HG02884 (cell line): ENCODE measurements around the gene APOBEC3A.
"Not testable (repeated sequence)": the region's sequence is repeated elsewhere in the genome, so short reads cannot be mapped to it uniquely, and the experiment has no call there.

Experiments used
- ATAC-seq: cut with Tn5 transposase; IDR thresholded peaks from one replicate; pipeline ENCODE4 v1.9.1; 2021; ENCODE audit warnings: mild to moderate bottlenecking, moderate library complexity; ENCODE audit not compliant: unreplicated experiment

APOBEC3A gene

GRCh38 chr22:38942702-38943101 is 14.7 kb upstream of the APOBEC3A start:
- no peak for ATAC-seq

DNA sequence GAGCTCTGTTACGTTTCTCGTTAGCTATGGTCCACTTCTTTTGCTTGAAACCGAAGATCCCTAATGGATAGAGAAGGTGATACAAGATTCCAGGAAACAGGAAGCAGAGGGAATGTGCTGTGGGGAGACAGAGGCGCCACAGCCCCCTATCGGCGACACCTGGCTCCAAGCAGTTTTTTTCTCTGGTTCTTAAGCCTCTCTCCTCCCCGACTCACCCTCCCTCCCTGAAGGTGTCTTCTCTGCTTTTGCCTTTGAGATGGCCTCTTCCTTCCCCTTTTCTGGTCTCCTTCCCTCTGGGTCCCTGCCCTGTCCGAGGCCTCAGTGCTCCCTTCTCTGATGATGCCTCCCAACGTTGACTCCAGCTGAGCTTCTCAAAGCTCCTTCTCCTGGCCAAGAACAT is 14.2 kb upstream of the APOBEC3A start:
- no peak for ATAC-seq

DNA sequence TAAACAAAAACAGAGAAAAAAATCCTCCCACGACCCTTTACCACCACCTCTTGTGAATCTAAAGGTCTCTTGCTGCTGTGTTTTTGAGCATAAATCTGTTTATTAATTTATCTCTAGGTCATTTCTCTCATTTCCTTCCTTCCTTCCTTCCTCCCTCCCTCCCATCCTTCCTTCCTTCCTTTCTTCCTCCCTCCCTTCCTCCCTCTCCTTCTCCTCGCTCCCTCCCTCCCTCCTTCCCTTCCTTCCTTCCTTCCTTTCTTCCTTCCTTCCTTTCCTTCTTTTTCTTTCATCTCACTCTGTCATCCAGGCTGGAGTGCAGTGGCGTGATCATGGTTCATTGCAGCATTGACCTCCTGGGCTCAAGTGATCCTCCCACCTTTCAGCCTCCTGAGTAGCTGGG is 13.5 kb upstream of the APOBEC3A start:
- no peak for ATAC-seq

GRCh38 chr22:38944653-38945052 is 12.8 kb upstream of the APOBEC3A start:
- ATAC-seq, result no peak

DNA sequence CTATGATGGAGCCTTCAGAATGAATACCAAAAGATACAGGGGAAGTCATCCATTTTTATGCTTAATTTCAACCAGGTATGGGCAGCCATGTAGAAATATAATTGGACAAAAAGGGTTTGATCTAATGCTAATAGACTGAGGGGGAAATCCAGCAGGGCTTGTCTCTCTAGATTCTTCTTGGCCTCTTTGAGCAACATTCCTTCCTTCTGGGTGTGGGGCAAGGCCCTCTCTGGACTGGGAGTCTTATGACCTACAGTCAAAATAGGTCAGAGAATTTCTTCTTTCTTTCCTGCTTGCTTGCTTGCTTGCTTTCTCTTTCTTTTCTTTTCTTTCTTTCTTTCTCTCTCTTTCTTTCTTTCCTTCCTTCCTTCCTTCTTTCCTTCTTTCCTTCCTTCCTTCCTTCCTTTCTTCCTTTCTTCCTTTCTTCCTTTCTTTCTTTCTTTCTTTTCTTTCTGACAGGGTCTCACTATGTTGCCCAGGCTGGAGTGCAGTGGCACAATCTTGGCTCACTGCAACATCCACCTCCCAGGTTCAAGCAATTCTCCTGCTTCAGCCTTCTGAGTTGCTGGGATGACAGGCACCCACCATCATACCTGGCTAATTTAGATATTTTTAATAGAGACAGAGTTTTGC is 11.6 kb upstream of the APOBEC3A start:
- not testable (repeated sequence) for ATAC-seq

DNA sequence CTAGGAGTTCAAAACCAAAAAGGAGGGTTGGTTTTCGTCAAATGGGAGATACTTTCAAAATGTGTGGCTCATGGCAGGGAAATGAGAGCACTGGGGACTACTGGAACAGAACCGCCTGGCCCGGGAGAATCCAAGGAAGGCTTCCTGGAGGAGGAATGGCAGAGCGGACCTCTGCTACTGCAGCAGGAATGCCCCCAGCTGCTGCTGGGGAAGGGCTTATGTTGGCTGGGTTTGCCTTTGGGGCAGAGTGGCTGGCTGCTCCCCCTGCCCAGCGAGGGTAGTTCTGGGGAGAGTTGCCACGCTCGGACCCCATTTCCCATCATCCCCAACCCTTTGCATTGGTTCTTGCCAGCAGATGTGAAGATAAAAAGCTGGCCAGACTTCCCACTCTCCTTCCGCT is 10.6 kb upstream of the APOBEC3A start:
- ATAC-seq, result no peak

GRCh38 chr22:38947321-38948140 is 9.9 kb upstream of the APOBEC3A start:
- ATAC-seq, result no peak

- ATAC-seq, result no peak
These were observed 9.0 kb upstream of the APOBEC3A start for GRCh38 chr22:38948181-38948940.

DNA sequence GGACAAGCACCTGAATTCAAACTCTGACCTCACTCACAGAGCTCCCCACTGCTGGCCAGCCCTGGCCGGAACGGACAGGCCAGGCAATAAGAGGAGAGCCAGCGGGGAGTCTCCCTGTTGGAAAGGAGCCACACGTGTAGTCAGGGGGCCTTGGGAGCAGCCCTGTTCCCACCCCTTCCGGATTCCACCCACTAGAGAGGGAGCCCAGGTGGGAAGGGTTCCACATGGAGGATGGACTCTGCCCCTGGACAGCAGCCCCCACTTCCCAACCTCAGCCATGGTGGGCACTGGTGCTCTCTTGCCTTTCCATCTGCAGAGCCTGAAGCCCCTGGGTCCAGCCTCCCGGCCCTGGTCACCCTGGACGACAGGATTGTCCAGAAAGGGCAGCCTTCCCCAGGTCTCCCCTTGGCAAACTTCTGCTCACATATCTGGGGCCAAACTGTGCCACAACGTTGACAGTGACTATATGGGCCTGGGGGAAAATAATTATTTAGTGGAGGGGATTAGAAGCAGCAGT is 7.5 kb upstream of the APOBEC3A start:
- ATAC-seq, result no peak

DNA sequence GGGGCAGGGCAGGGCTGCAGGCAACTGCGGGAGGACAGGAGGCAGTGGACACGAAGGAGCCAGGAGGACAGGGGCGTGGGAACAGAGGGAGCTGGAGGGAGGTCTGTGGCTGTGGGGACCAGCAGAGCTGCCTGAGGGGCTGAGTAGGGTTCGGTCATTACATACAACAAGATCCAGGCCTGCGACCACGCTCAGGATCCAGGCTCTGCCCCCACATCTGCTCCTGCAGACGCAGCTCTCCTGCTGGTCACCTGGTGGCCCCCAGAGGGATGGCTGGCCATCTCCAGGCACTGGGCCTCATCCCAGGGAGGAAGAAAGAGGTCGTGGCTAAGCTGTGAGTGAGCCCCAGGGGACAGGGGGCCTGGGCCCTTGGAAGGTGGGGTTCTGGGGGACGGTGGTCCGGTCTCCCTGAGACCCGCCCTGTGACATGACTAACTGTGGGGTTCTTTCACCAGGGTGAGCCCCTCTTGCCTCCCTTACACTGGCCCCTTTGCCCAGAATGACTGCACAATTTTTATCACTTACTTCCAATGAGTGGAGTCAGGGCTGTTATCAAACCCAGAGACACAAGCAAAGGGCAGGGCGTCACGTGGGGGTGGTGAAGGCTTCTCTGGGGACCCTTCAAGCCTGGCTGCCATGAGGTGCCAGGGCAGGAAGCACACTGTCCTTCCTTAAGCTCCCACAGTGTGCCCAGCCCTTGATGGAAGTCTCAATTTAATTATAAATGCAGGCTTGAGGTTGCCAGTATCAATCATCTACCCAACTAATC is 6.7 kb upstream of the APOBEC3A start:
- no peak for ATAC-seq

DNA sequence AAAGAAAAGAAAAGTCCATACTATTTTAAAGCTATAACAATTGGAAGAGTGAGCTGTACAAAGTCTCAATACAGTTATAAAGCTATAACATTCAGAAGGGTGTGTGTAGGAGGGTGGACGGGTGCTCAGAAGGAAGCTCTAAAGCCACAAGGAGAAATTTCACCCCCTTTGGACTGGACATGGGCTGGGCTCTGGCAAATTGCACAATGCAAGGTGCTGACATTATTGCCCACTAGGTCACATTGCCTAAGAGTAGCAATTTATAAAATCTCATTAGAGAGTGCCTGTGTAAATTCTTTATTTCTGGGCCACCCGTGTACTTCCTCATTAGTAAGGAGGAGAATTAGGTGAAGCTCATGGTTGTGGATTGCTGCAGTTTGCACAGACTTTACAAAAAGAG is 5.7 kb upstream of the APOBEC3A start:
- no peak for ATAC-seq

GRCh38 chr22:38952281-38952993 is 5.0 kb upstream of the APOBEC3A start:
- ATAC-seq, result no peak

DNA sequence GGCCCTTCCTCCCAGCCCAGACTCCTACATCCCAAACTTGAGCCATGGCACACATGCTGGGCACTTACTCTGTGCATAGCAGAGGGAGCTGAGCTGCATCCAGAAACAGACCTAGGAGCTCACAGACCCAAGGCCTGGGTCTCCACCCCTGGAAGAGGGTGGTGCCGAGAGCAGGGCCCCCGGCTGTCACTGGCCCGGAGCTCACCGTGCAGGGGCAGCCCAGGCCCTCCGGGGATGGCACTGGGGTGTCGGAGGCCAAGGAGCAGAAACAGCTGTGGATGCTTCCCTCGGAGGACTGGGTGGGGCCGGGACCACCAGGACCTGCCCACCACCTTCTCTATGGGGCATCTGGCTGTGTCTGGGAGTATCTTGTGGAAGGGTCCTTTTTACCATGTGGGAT is 4.3 kb upstream of the APOBEC3A start:
- ATAC-seq, result no peak

GRCh38 chr22:38953577-38954413 is 3.6 kb upstream of the APOBEC3A start:
- no peak for ATAC-seq

DNA sequence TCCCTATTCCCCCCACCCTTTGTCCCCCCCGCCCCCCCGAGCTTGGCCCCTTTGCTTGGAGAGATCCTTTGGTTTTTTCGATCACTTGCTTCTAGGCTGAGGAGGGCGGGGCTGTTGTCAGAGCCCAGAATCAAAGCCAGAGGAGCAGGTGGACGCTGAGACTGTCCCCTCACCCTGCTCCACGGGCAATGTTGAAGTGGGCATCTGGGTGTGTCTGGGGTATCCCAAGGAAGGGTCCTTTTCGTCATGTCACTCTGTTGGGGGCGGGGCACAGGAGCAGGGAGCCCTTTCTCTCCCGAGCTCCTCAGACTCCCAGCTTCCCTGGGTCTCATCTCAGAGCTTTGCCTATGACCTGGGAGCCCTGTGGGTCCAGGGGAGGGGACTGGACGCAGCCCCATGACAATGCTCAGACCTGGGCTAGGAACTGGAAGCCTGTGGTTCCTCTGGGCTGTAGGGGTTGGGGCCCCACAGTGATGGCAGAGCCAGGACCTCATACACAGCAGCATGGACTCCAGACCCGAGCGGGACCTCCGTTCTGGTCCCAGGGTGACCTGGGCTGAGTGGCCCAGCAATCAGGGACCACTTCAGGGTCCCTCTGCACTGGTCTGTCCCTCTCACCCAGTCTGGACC is 2.9 kb upstream of the APOBEC3A start:
- no peak for ATAC-seq

- ATAC-seq, result no peak
These were observed 2.0 kb upstream of the APOBEC3A start for GRCh38 chr22:38955250-38955905.

DNA sequence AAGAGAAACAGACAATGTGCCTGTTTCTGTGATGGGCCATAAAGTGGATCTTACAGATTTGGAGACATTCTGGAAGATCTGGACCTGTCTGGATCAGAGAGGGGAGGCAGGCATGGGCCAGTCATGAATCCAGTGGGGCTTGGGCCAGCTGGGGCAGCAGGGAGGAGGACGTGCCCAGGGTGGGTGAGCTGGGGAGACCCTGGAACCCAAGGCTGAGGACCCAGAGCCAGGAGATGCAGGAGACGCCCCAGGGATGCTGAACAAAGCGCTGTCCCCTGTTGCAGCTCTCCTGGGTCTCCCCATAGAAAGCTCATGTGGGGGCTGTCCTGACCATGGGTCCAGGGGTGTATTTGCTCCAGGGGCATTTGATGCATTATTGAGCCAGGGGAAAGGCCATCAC is 1.5 kb upstream of the APOBEC3A start:
- ATAC-seq, result no peak

DNA sequence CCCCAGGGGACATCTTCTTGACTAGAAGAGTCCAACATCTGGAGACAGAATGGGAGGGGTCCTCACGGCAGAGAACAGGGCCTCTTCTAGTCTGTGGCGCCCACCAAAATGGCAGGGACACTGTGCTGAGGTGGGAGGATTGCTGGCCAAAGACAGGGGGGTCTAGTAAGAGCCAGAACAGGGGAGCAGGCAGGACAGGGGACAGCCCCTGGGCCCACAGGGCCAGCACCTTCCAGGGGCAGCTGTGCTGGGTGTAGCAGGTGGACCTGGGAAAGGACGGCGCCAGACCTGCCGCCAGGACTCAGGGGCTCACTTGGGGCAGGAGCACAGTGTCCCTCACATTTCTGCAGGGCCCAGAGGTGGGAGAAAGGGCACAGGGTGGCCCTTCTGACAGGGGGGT is 858 bp upstream of the APOBEC3A start:
- no peak for ATAC-seq
